Activated naive CD4-positive, alpha-beta T cell treated with anti-CD3 and anti-CD28 coated beads, Interleukin-2, amount 10 ng/mL, durations not matched to agents 7 days and 5 days (primary cell): ENCODE results near the gene SLC23A2.
"Not testable (repeated sequence)": the region's sequence is repeated elsewhere in the genome, so short reads cannot be mapped to it uniquely, and the experiment has no call there.

Experiments used
- CTCF ChIA-PET: fragments of 350-600 bp; sonication (Branson Sonifier 250); formaldehyde crosslinking; loops from one replicate; lab custom pipeline; 2021; ENCODE audit warnings: antibody characterized with exemption; lab: Charles Lee
- DNase-seq: peaks from one replicate; pipeline ENCODE4 v3.0.0-alpha.2; 2020
- H3K27ac Mint-ChIP-seq: one replicate; pipeline ENCODE4 v1.8.0; 2021; ENCODE audit warnings: mild to moderate bottlenecking, moderate library complexity, mixed read lengths
- H3K27me3 Mint-ChIP-seq: one replicate; pipeline ENCODE4 v1.8.0; 2021; ENCODE audit warnings: mild to moderate bottlenecking, mixed read lengths
- H3K36me3 Mint-ChIP-seq: one replicate; pipeline ENCODE4 v1.8.0; 2021; ENCODE audit warnings: mixed read lengths
- H3K4me1 Mint-ChIP-seq: one replicate; pipeline ENCODE4 v1.8.0; 2021; ENCODE audit warnings: mixed read lengths
- H3K4me3 Mint-ChIP-seq: one replicate; pipeline ENCODE4 v1.8.0; 2021; ENCODE audit warnings: mild to moderate bottlenecking, moderate library complexity, mixed read lengths
- H3K9me3 Mint-ChIP-seq: one replicate; pipeline ENCODE4 v1.8.0; 2021; ENCODE audit warnings: mixed read lengths

SLC23A2 gene

GRCh38 chr20:4925842-4926530 is 75.3 kb downstream of the SLC23A2 start:
- no peaks in the 10 kb centered on the region for H3K27me3 Mint-ChIP-seq
- no peaks in the 10 kb centered on the region for H3K9me3 Mint-ChIP-seq
- peaks cover 16% of the 10 kb centered on the region for H3K36me3 Mint-ChIP-seq
- peaks cover 15% of the 10 kb centered on the region for H3K4me1 Mint-ChIP-seq
- DNase-seq, result no peak
- H3K27ac Mint-ChIP-seq, result no peak overlapping the region
- H3K4me3 Mint-ChIP-seq, result no peak overlapping the region
- CTCF ChIA-PET, result no interaction called here

- Mint-ChIP-seq H3K27ac (no peak overlapping the region), H3K27me3 (no peaks in the 10 kb centered on the region), H3K36me3 (peaks cover 12% of the 10 kb centered on the region), H3K9me3 (no peaks in the 10 kb centered on the region), H3K4me1 (peaks cover 11% of the 10 kb centered on the region), H3K4me3 (no peak overlapping the region)
- DNase-seq, result no peak
- CTCF ChIA-PET, result interaction anchor here (0.6 to 1.2 kb wide), 3 partner anchors 78 to 176 kb away, joined by 3 to 4 read pairs (median 3); no protein-coding TSS in a partner anchor
These were observed 76.9 kb downstream of the SLC23A2 start for GRCh38 chr20:4924446-4924845.

- H3K27me3 Mint-ChIP-seq, result no peaks in the 10 kb centered on the region
- CTCF ChIA-PET, result interaction anchor here (1.2 kb wide), 1 partner anchor 78 kb away, joined by 3 read pairs; no protein-coding TSS in a partner anchor
These were observed 77.3 kb downstream of the SLC23A2 start for GRCh38 chr20:4924032-4924431.

DNA sequence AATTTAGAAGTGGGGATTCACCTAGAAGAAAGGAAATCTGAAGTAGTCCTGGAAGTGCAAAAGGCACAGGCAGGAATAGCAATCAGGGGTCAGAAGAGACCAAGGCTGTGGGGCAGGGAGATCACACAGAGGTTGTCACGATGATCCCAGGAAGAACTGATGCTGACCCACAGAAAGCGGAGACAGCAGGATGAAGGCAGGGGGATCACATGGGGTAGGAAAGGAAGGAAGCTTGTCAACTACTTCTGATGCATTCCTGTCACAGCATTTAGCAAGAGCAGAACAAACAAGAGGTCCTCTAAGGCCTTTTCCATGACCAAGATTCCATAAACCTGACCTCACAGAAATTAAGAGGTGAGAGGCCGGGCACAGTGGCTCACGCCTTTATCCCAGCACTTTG is 79.1 kb downstream of the SLC23A2 start:
- Mint-ChIP-seq H3K4me1 (peaks cover 5% of the 10 kb centered on the region), H3K4me3 (no peak overlapping the region), H3K36me3 (peaks cover 7% of the 10 kb centered on the region), H3K27me3 (no peaks in the 10 kb centered on the region), H3K9me3 (no peaks in the 10 kb centered on the region), H3K27ac (no peak overlapping the region)
- CTCF ChIA-PET, result no interaction called here
- no peak for DNase-seq

More at GRCh38 chr20:4924032-4924431, 77.3 kb downstream of the SLC23A2 start:
- Mint-ChIP-seq H3K27ac (no peak overlapping the region), H3K36me3 (peaks cover 12% of the 10 kb centered on the region), H3K4me1 (peaks cover 11% of the 10 kb centered on the region), H3K9me3 (no peaks in the 10 kb centered on the region), H3K4me3 (no peak overlapping the region)
- DNase-seq, result no peak

DNA sequence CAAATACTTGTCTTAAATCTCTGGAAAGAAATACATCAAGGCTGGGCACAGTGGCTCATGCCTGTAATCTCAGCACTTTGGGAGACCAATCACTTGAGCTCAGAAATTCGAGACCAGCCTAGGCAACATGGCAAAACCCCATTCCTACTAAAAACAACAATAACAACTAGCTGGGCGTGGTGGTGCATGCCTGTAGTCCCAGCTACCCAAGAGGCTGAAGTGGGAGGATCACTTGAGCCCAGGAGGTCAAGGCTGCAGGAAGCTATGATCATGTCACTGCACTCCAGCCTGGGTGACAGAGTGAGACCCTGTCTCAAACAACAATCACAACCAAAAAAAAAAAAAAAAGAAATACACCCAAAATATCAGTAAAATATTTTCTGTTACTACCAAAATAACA is 80.0 kb downstream of the SLC23A2 start:
- H3K36me3 Mint-ChIP-seq, H3K9me3 Mint-ChIP-seq, H3K27ac Mint-ChIP-seq, CTCF ChIA-PET, DNase-seq, H3K4me3 Mint-ChIP-seq, H3K27me3 Mint-ChIP-seq, H3K4me1 Mint-ChIP-seq: not testable (repeated sequence)

DNA sequence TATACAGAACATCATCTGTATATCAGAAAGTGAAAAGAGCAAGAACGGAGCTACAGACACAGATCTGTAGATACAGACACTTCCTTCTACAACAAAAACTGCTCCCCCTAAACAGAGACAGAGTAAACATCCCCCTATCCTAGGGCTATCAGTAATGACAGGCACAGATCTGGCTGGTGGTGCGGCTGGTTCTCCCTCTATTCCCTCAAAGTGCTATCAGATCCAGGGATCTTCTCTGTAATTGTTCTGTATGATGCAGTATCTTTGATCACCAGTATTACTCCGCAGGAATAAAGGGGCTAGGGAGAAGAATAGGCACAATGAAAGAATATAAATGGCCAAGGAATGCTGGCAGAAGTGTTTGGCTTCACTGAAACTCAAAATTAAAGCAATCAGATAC is 80.7 kb downstream of the SLC23A2 start:
- no peak for DNase-seq
- H3K36me3 Mint-ChIP-seq, result peaks cover 2% of the 10 kb centered on the region
- no peaks in the 10 kb centered on the region for H3K27me3 Mint-ChIP-seq
- H3K4me3 Mint-ChIP-seq, result no peak overlapping the region
- H3K4me1 Mint-ChIP-seq, result no peaks in the 10 kb centered on the region
- H3K9me3 Mint-ChIP-seq, result no peaks in the 10 kb centered on the region
- CTCF ChIA-PET, result no interaction called here
- H3K27ac Mint-ChIP-seq, result no peak overlapping the region

- no peak for DNase-seq
- Mint-ChIP-seq H3K27ac (no peak overlapping the region), H3K4me1 (no peaks in the 10 kb centered on the region), H3K4me3 (no peak overlapping the region), H3K36me3 (no peaks in the 10 kb centered on the region), H3K9me3 (no peaks in the 10 kb centered on the region), H3K27me3 (no peaks in the 10 kb centered on the region)
- CTCF ChIA-PET, result no interaction called here
These were observed 81.2 kb downstream of the SLC23A2 start for GRCh38 chr20:4920131-4920530.

- DNase-seq, result no peak
- Mint-ChIP-seq H3K27me3 (no peaks in the 10 kb centered on the region), H3K27ac (no peak overlapping the region), H3K9me3 (no peaks in the 10 kb centered on the region), H3K4me1 (no peaks in the 10 kb centered on the region), H3K4me3 (no peak overlapping the region), H3K36me3 (no peaks in the 10 kb centered on the region)
- CTCF ChIA-PET, result no interaction called here
These were observed 82.1 kb downstream of the SLC23A2 start for GRCh38 chr20:4919047-4919704.

- Mint-ChIP-seq H3K9me3 (no peaks in the 10 kb centered on the region), H3K27me3 (no peaks in the 10 kb centered on the region), H3K36me3 (no peaks in the 10 kb centered on the region), H3K4me3 (no peak overlapping the region), H3K4me1 (no peaks in the 10 kb centered on the region), H3K27ac (no peak overlapping the region)
- no peak for DNase-seq
- CTCF ChIA-PET, result no interaction called here
These were observed 82.8 kb downstream of the SLC23A2 start for GRCh38 chr20:4918473-4918872.

DNA sequence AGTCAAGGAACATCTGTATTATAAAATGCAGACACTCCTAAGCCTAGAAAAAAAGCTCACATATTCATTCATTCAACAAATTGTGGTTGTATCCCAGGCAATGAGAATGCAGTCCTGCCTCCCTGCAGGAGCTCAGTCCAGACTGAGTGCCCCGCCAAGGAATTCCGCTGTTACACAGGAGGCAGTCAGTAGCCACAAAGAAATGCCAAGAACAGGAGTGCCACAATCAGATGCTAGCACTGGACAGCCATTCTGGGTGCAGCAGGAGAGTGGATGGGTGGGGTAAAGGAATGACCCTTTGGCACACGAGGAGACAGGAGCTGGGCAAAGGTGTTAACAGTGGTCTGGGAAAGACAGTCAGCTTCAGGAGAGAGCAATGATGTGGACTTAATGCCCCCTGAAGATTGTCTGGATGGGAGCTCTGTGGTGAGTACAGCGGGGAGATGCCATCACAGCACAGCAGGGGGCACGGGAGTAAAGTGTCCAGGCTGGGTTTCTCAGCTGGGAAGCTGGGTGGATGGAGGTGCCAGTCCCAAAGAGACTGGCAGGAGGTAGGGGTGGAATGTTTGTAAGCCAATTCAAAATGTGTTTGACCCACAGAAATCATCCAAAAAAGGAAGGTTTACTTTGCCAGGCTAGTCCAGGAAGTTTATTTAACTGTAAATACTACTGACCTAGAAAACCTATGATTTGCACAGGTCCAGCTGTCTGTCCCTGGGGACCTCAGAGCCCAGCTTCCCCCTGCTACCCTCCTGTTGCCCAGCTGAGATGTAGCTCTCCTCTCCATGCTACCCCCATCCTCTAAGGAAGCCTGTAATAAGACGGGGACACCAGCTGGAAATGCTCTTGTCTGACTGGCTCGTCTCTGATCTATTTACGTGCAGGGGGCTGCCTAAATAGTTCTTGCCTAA is 84.1 kb downstream of the SLC23A2 start:
- H3K4me3 Mint-ChIP-seq, result no peak overlapping the region
- no peaks in the 10 kb centered on the region for H3K9me3 Mint-ChIP-seq
- peaks cover 2% of the 10 kb centered on the region for H3K36me3 Mint-ChIP-seq
- no peak overlapping the region for H3K27ac Mint-ChIP-seq
- H3K4me1 Mint-ChIP-seq, result peaks cover 11% of the 10 kb centered on the region
- no peak for DNase-seq
- no peaks in the 10 kb centered on the region for H3K27me3 Mint-ChIP-seq
- CTCF ChIA-PET, result no interaction called here

GRCh38 chr20:4913147-4913546 is 88.2 kb downstream of the SLC23A2 start:
- no peaks in the 10 kb centered on the region for H3K9me3 Mint-ChIP-seq

GRCh38 chr20:4912380-4913142 is 88.7 kb downstream of the SLC23A2 start:
- H3K27me3 Mint-ChIP-seq, result no peaks in the 10 kb centered on the region
- H3K36me3 Mint-ChIP-seq, result peaks cover 12% of the 10 kb centered on the region
- no peak for DNase-seq
- CTCF ChIA-PET, result interaction anchor here (1.1 kb wide), 1 partner anchor 40 kb away, joined by 3 read pairs; no protein-coding TSS in a partner anchor
- H3K27ac Mint-ChIP-seq, result no peak overlapping the region
- H3K4me3 Mint-ChIP-seq, result no peak overlapping the region
- H3K4me1 Mint-ChIP-seq, result peaks cover 16% of the 10 kb centered on the region
- H3K9me3 Mint-ChIP-seq, result no peaks in the 10 kb centered on the region

More at GRCh38 chr20:4913147-4913546, 88.2 kb downstream of the SLC23A2 start:
- H3K27me3 Mint-ChIP-seq, result no peaks in the 10 kb centered on the region
- CTCF ChIA-PET, result interaction anchor here (0.6 kb wide), 1 partner anchor 42 kb away, joined by 3 read pairs; no protein-coding TSS in a partner anchor
- no peak overlapping the region for H3K27ac Mint-ChIP-seq
- no peak overlapping the region for H3K4me3 Mint-ChIP-seq
- no peak for DNase-seq
- peaks cover 7% of the 10 kb centered on the region for H3K36me3 Mint-ChIP-seq
- peaks cover 16% of the 10 kb centered on the region for H3K4me1 Mint-ChIP-seq

DNA sequence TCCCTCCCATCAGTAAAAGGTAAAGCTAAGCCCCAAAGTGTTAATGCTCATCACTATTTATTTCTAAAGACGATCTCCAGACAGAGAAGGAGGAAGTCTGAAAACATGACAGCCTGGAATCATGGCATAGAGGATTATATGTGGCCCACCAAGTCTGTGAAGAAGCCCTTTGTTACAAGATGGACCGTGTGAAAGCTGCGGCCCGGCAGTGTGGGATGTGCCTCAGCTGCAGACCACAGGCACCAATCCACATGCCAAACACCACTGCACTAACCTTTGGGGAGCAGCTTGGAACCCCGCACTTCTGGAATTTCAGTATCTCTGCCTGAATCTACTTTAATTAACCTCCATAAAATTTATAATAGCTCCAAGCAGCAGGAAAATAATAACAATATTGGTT is 90.4 kb downstream of the SLC23A2 start:
- peaks cover 16% of the 10 kb centered on the region for H3K4me1 Mint-ChIP-seq
- DNase-seq, result no peak
- H3K9me3 Mint-ChIP-seq, result no peaks in the 10 kb centered on the region
- H3K36me3 Mint-ChIP-seq, result peaks cover 12% of the 10 kb centered on the region
- no peak overlapping the region for H3K4me3 Mint-ChIP-seq
- CTCF ChIA-PET, result no interaction called here
- H3K27me3 Mint-ChIP-seq, result no peaks in the 10 kb centered on the region
- no peak overlapping the region for H3K27ac Mint-ChIP-seq
